ENCODE data around the gene CDC40. TPM values are rescaled to one million over a fixed set of nuclear protein-coding genes. Genes with fewer than 3 reads are reported as not detected.
"Not testable (repeated sequence)": the region's sequence is repeated elsewhere in the genome, so short reads cannot be mapped to it uniquely, and the experiment has no call there.

CDC40 gene
- total RNA-seq, 1 donor from 2014 or later = 17.3 TPM

DNA sequence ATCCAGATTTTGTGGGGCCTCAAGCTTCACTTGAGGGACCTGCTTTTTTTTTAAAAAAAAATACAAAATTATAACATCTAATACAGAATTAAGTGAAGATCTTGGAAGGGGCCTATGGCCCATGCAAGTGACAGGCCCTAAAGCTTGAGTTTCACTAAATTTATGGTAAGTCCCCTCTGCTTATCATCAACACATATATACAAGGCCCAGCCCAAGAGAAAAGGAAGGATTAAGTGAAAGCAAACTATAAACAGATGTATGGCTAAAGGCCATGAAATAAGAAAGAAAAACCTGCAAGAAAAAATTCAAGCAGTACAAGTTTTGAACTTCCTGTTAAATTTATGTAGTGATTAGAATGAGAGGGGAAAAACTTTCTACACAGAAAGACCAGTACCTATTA, 86.8 kb downstream of the CDC40 start:
- H3K4me3 ChIP-seq (ENCODE audit: low read depth, low read length) = no peak overlapping the region

DNA sequence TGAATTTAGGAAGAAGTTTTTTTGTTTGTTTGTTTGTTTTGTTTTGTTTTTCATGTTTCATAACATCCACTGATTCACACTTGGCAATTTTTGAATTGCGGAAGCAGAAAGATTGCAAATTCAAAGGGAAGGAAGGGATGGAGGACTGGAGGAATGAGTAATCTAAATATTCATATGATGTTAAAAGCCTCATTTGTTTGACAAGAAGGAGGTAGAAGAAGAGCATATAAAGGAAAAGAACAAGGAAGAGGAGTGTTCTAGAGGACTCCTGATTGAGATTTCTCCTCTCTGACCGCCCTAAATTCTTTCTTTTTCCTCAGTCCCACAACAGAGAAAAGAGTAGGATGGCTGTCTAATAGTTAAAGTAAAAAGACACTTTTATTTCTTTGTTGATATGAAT, 89.4 kb downstream of the CDC40 start:
- no peak overlapping the region for H3K4me3 ChIP-seq (ENCODE audit: low read depth, low read length)
- no peaks in the 10 kb centered on the region for H3K36me3 ChIP-seq (ENCODE audit: control insufficient read depth, insufficient read depth, low read length)
- DNase-seq (ENCODE audit: low read depth) = no peak
- TF ChIP-seq, protein P1, sequence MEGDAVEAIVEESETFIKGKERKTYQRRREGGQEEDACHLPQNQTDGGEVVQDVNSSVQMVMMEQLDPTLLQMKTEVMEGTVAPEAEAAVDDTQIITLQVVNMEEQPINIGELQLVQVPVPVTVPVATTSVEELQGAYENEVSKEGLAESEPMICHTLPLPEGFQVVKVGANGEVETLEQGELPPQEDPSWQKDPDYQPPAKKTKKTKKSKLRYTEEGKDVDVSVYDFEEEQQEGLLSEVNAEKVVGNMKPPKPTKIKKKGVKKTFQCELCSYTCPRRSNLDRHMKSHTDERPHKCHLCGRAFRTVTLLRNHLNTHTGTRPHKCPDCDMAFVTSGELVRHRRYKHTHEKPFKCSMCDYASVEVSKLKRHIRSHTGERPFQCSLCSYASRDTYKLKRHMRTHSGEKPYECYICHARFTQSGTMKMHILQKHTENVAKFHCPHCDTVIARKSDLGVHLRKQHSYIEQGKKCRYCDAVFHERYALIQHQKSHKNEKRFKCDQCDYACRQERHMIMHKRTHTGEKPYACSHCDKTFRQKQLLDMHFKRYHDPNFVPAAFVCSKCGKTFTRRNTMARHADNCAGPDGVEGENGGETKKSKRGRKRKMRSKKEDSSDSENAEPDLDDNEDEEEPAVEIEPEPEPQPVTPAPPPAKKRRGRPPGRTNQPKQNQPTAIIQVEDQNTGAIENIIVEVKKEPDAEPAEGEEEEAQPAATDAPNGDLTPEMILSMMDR (IDR thresholded peaks at IDR 0.05; ENCODE audit: insufficient read depth, low read length, poor library complexity, severe bottlenecking) = no peak
- H3K27me3 ChIP-seq (ENCODE audit: control insufficient read depth, insufficient read depth, low read length) = no peaks in the 10 kb centered on the region

More for the DNA sequence above, 86.8 kb downstream of the CDC40 start:
- H3K36me3 ChIP-seq (ENCODE audit: control insufficient read depth, insufficient read depth, low read length) = no peaks in the 10 kb centered on the region
- DNase-seq (ENCODE audit: low read depth) = no peak
- H3K27me3 ChIP-seq (ENCODE audit: control insufficient read depth, insufficient read depth, low read length) = no peaks in the 10 kb centered on the region
- TF ChIP-seq, protein P1 (IDR thresholded peaks at IDR 0.05; ENCODE audit: insufficient read depth, low read length, poor library complexity, severe bottlenecking) = no peak

DNA sequence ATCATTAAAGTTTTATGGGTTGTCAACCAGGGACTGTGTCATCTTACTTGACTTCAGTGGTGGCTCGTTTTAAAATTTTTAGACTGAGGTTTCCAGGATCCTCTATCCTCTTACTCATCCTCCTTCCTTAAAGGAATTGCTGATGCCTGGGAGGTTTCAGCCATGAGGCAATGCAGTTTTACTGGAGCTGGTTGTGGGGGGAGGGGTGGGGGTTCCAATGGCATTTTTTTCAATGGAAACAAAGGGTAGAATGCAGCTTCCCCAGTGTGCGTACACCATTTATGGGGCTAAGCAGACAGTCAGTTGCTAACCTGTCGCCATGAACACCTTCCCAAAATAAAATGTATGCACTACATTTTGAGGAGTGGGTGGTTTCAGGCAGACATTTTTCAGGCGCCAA, 89.9 kb downstream of the CDC40 start:
- DNase-seq (ENCODE audit: low read depth) = no peak

DNA sequence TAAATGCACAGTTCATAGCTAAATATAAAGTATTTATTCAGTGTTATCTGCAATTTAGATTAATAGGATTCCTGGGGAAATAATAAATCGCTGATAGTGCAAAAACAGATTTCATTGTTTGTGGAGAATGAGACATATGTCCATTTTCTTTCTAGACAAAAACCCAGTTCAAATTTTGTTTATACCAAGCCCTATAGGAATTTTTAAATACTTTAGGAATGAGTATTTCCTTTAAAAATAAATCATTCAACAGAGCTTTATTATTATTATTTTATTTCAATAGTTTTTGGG, 91.5 kb downstream of the CDC40 start:
- Histone ChIP-seq H3K36me3 (ENCODE audit: control insufficient read depth, insufficient read depth, low read length) (no peaks in the 10 kb centered on the region), H3K4me3 (ENCODE audit: low read depth, low read length) (no peak overlapping the region), H3K27me3 (ENCODE audit: control insufficient read depth, insufficient read depth, low read length) (no peaks in the 10 kb centered on the region)
- DNase-seq (ENCODE audit: low read depth) = no peak
- TF ChIP-seq, protein P1 (IDR thresholded peaks at IDR 0.05; ENCODE audit: insufficient read depth, low read length, poor library complexity, severe bottlenecking) = no peak

More for the DNA sequence above, 89.9 kb downstream of the CDC40 start:
- Histone ChIP-seq H3K36me3 (ENCODE audit: control insufficient read depth, insufficient read depth, low read length) (no peaks in the 10 kb centered on the region), H3K4me3 (ENCODE audit: low read depth, low read length) (no peak overlapping the region), H3K27me3 (ENCODE audit: control insufficient read depth, insufficient read depth, low read length) (no peaks in the 10 kb centered on the region)
- TF ChIP-seq, protein P1 (IDR thresholded peaks at IDR 0.05; ENCODE audit: insufficient read depth, low read length, poor library complexity, severe bottlenecking) = no peak

DNA sequence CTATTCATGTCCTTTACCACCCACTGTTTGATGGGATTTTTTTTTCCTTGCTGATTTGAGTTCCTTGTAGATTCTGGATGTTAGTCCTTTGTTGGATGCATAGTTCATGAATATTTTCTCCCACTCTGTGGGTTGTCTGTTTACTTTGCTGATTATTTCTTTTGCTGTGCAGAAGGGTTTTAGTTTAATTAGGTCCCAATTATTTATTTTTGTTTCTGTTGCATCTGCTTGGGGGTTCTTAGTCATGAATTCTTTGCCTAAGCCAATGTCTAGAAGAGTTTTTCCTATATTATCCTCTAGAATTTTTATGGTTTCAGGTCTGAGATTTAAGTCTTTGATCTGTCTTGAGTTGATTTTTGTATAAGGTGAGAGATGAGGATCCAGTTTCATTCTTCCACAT, 92.6 kb downstream of the CDC40 start:
- not testable (repeated sequence) for DNase-seq (ENCODE audit: low read depth); H3K4me3 ChIP-seq (ENCODE audit: low read depth, low read length); H3K27me3 ChIP-seq (ENCODE audit: control insufficient read depth, insufficient read depth, low read length); H3K36me3 ChIP-seq (ENCODE audit: control insufficient read depth, insufficient read depth, low read length)

DNA sequence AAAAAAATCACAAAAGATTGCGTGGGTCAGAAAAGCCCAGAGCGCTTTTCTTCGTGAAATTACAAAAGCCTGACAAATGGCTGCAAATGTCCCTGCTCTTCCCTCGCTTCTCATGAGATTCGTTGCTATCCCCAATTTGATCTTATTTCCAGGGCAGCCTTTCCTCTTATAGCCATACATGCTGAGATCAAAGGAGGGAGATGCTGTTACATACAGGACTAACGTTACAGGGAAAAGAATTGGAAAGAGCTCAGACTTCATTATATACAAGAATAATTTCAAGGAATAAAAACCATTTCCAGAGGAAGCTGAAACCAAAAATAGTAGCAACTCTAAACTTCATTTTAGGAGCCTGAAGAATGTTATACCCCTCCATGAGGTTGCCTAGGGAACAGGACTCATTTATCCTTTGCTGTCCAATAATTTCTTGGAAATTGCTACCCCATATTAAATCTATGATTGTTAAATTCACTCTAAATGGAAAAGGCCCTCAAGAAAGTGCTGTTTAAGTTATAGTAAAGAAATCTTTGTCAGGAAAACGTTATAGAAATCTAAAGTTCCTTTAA, 97.0 kb downstream of the CDC40 start:
- H3K27me3 ChIP-seq (ENCODE audit: control insufficient read depth, insufficient read depth, low read length) = no peaks in the 10 kb centered on the region
- no peak for DNase-seq (ENCODE audit: low read depth)
- no peak overlapping the region for H3K4me3 ChIP-seq (ENCODE audit: low read depth, low read length)
- H3K36me3 ChIP-seq (ENCODE audit: control insufficient read depth, insufficient read depth, low read length) = no peaks in the 10 kb centered on the region
- TF ChIP-seq, protein P1 (IDR thresholded peaks at IDR 0.05; ENCODE audit: insufficient read depth, low read length, poor library complexity, severe bottlenecking) = no peak

Other genes with a start within 250 kb of the CDC40 start
- not detected in 2 replicates for gene GPR6, start 202.1 kb upstream of the CDC40 start, total RNA-seq
- 11.2 and 15.3 TPM in 2 replicates for gene WASF1, start 757 bp upstream of the CDC40 start, total RNA-seq
- gene METTL24, start 177.9 kb downstream of the CDC40 start, total RNA-seq = 1.2 and 2.3 TPM in 2 replicates
- 0.07 and 0.29 TPM in 2 replicates for gene DDO, start 235.1 kb downstream of the CDC40 start, total RNA-seq

Data from kidney epithelial cell (primary cell).